Measurements from ENCODE around the gene PCDH9.

DNA sequence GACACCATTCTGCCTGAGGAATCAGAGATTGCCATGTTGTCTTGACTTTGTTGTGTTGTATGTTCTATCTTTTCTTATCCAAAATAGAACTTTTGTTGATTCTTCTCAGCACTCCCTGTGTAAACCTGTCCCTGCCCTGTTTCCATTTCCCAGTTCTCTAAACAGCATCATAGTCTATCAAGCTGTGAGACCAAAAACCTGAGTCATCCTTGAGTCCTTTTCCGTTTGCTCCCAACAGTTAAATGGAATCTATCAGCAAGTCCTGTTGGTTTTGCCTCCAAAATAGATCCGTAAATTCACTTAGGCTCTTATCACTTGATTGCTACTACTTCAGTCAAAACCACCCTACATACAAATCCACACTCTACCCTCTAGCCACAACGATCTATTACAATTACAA, 667.1 kb downstream of the PCDH9 start:
- TF ChIP-seq TAF1 (IDR thresholded peaks at IDR 0.05; ENCODE audit: borderline replicate concordance, insufficient read depth, low read length) = no peak
- no peak for TF ChIP-seq REST (IDR thresholded peaks at IDR 0.05; ENCODE audit: insufficient read depth in 1 of 2, low read depth in 2 of 2, low read length in 2 of 2)
- no peak for TF ChIP-seq POLR2AphosphoS5 (IDR thresholded peaks at IDR 0.05; ENCODE audit: low read depth, low read length)
- no peak for TF ChIP-seq SIN3A (IDR thresholded peaks at IDR 0.05; ENCODE audit: borderline replicate concordance, insufficient read depth, low read length)
- no peak for TF ChIP-seq FOXP2 (optimal IDR thresholded peaks at IDR 0.05; ENCODE audit: borderline replicate concordance, extremely low read depth, extremely low read length, insufficient read depth)
